HG03103 (cell line): ENCODE measurements around the gene SGO1.

ENCODE experiments used
- ATAC-seq: cut with Tn5 transposase; IDR thresholded peaks from one replicate; pipeline ENCODE4 v1.9.1; 2021; ENCODE audit warnings: low read depth; ENCODE audit not compliant: unreplicated experiment

The SGO1 gene

DNA sequence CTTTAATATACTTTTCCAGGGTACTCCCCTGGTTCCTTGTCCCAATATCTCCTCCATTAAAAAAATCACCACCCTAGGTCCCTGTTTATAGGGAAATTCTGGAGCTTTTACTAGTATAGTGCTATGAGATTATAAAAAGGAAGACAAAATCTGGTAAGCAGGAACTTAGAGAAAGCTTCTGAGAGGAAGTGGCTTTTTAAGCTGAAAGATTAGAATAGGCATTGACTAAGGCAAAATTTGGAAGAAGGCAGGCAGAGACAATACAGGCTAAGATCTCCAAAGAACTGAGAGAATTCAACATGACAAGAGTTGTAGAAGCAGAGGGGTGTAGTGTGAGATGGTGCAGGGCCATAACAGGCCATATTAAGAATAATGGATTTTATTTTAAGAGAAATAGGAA is 25.8 kb downstream of the SGO1 start:
- no peak for ATAC-seq

DNA sequence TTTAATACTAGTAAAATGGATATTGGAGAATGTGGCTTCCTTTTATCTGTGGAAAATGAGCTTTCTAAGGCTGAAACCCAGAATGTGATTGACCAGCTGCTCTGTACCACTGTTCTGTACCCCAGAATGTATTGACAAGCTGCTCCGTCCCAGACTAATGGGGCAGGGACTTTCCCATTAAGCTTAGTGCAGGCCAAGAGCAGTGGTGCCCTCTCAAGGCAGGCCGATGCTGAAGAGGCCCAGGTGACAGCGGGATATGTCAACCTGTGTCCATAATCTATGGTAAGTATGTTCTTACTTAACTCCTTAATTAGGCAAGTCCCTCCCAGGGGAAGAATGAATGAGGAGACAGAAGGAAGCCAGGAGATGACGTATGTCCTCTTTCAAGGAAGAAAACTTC is 31.1 kb downstream of the SGO1 start:
- no peak for ATAC-seq

DNA sequence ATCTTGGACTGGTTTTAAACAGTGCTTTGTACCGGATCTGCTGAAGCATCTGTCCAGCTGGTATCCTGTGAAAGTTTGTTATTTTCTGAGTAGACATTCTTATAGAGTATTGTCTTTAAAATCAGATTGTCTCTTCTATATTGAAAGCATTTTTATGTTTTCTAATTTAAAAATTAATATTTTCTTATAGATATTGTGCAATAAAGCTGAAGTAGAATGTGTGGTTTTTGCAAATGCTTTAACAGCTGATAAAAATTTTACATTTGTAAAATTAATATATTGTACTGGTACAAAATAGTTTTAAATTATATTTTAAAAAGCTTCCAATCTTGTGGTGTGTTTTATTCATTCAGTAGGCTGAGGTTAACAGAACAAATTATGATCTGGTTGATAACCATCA is 31.9 kb downstream of the SGO1 start:
- no peak for ATAC-seq

DNA sequence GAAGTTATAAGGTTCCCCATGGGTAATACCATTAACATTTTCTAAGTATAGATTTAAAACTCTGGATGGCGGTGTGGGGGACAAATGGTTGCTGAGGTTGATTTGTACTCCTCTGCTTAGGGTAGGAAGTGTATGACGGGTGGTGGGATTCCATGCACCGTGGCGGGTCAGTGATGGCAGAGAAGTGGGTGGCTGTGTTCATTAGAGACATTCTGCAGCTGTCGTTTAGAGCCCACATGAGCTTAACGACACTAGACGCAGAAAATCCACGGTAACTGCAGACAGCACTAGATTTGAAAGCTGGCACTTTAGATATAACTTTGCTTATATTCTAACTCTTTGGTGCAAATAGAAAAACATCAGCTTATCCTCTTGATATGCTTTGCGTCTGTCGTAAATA is 37.5 kb downstream of the SGO1 start:
- no peak for ATAC-seq

DNA sequence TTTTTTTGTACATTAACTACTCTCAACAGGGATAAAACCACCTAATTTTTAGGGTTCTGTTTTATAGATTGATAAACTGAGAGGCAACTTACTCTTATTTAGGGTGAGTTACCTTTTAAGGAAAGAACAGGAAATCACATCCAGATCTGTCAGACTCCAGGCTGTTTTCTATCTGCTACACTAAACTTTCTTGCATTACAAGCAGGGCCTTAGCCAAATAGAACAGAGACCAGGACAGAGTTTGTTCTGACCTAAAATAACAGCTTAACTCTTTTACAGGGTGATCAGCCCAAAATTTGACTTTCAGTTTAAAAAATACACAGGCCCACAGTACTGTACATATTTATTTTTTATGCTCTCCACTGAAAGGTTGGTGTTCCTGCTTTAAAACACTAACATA is 38.6 kb downstream of the SGO1 start:
- no peak for ATAC-seq

DNA sequence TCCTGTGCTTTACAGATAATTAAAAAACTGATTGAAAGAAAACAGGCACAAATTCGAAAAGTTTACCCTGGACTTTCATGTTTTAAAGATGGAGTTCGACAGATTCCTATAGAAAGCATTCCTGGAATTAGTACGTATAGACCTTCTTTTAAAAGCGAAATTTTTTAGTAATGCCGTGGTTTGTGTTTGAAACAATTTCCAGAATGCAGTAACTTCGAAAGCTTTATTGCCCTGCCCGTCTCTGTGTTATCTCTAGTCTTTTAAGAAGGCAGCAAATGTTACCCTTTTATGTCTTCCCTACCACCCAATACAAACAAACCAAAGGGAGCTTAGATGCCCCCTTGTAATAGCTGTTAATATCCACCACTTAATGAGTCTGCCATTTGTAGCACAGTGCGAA is 39.7 kb downstream of the SGO1 start:
- no peak for ATAC-seq

DNA sequence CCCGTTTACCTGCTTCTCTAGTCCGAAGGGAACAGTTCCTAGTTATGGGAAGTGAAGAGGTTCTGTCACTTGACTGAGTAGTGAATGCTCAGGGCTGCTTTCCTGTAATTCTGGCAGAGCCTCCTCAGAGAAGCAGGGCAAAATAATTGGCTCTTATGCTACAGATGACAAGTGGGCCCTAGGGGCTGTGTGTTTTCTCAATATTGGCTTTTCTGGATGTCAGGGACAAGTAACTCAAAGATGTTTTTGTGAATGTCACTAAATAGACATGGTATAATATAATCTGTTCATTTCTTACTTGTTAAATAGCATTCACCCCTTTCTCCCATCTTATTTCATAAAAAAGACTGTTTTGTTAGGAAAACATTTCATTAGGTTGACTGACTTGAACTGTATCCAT is 40.1 kb downstream of the SGO1 start:
- ATAC-seq: no peak

DNA sequence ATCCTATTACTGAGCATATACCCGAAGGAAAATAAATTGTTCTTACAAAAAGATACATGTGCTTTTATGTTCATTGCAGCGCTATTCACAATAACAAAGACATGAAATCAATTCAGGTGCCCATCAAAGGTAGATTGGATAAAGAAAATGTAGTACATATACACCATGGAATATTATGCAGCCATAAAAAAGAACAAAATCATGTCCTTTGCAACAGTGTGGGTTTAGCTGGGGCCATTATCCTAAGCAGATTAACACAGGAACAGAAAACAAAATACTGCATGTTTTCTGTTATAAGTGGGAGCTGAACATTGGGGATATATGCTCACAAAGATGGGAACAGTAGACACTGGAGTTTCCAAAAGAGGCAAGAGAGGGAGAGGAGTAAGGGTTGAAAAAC is 42.5 kb downstream of the SGO1 start:
- no peak for ATAC-seq

DNA sequence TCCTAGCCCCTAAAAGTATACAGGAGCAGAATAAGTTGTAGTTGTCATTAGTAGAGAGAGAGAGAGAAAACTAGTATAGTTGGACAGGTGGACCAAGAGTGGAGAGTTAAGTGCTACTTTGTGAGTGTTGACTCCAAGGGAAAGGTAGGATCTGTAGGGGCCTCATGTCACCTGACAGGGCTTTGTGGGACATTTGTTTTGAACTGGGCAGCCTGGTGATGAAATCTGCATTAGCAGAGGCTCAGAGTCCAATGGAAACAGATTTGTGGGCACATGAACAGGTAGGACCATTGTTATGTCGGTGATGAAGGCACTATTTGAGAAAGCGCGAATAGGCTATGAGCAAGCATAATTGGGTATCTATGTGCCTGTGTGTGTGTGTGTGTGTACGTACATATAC is 43.5 kb downstream of the SGO1 start:
- no peak for ATAC-seq

DNA sequence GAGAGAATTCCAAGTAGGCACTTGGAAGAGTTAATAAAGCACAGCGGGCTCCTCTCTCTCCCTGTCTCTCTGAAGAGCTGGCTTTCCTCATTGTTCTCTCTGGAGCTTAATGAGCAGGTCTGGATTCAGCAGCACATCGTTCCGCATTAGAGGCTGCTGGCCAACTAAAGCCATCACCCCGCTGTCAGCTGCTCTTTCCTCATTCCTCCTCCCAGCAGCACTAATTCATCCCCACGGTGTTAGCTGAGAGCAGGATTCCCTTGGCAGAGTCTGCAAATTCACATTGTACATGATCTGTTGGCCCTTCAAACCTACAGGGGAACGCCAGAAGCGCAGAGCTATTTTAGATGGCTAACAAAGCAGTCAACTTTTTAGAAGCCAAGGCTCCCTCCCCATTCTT is 44.2 kb downstream of the SGO1 start:
- no peak for ATAC-seq

DNA sequence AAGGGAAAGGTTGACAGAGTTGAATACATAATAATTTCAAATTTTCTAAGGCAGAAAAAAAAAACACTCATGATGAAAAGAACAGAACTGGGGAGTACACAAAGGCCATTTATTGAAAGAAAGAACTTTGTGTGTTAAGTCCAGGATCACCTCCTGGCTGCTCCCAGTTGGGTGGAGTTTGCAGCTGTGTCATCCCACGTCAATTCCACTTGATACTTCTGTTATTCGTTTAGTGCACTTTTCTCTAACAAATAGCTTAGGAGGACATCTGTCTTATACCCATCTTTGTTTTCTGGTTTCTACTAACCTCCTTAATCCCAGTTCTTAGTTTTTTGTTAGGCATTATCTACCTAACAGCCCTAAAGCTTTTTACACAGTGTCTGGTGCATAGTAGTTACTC is 44.7 kb downstream of the SGO1 start:
- ATAC-seq: no peak

DNA sequence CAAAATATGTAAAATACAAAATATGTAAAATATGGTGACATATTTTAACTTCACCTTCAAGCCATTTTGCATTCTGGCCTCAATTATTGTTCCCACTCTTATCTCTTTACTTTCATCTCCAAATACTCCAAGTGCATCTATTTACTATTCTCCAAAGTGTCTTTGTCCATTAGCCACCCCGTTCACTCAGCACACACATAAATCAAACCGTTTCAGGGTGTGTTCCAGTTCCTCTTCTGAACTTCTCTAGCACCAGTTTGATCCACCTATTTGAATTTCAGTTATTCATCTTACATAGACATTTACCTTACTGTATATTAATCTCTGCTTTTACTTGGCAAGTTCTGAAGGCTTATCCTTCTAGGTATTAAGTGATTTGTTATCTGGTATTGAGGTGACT is 45.1 kb downstream of the SGO1 start:
- ATAC-seq: no peak

DNA sequence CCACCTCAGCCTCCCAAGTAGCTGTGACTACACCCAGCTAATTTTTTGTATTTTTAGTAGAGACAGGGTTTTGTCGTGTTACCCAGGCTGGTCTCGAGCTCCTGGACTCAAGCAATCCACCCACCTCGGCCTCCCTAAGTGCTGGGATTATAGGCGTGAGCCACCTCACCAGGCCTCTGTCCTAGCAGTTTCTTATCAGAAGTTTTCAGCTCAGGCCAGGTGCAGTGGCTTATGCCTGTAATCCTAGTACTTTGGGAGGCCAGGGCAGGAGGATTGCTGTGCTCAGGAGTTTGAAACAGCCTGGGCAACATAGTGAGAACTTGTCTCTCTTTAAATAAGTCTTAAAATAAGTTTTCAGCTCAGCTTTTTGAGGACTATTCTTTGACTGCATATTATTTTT is 48.4 kb downstream of the SGO1 start:
- ATAC-seq: no peak

DNA sequence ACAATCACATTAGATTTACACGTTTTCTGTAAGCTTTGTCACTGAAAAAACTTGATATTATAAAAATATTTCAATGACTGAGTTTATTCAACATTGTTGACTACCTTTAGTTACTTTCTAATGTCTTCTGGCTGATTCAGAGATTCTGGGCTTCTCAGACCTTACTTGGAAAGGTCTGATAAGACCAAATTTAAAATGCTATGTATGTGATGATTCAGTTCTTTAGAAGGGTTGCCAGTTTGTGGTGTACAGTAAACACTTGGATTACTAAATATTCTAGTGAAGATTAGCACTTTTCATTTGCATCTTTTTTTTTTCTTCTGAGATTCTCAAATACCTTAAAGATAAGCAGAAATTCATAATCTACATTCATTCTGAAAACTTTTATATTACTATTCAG is 49.8 kb downstream of the SGO1 start:
- ATAC-seq: no peak

DNA sequence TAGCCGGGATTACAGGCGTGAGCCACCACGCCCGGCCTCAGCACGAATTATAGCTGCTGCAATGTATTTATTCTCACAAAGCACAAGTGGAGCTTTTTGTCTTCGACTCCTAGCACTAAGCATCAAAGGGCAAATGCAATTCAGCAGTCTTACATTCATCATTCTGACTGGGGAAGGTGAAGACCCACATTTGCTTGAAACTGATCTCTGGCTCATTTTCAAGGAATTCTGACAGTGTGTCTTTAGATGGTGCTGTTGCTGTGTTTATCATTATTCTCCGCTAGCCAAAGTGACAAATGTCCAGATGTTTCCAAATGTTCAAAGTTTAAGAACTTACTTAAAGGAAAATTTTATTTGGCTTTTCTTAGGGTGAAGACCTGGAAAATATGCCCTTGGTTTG is 55.9 kb downstream of the SGO1 start:
- no peak for ATAC-seq

DNA sequence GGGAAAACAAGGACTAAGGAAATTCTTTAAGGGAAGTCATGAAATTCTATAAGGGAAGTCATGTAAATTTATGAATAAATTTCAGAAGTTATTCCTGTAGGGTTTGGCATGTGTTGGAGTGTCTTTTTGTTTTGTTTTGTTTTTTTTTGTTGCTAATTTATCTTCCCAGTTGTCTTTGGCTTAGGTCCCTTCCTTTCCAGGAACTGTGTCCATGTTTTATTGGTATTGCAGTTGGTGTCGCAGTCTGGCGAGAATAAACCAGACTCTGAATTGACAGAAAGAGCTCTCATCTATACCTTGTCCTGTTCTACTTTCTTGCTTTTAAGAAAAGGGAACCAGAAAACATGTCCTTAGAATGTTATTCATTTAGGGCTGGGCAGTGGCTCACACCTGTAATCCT is 57.6 kb downstream of the SGO1 start:
- ATAC-seq: no peak

DNA sequence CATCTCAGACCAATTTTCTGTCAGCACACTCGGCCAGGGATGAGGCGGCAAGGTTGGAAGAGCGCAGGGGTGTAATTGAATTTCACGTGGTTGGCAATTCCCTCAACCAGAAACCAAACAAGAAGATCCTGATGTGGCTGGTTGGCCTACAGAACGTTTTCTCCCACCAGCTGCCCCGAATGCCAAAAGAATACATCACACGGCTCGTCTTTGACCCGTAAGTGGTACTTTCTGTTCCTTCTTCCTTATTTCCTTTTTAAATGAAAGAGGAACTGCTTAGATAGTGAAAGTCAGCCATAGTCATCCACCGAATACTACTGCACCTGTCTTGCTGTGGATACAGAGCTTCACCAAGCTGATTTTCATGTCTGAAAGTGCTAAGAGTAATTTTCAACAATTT is 60.1 kb downstream of the SGO1 start:
- ATAC-seq: peak; percentile 100

DNA sequence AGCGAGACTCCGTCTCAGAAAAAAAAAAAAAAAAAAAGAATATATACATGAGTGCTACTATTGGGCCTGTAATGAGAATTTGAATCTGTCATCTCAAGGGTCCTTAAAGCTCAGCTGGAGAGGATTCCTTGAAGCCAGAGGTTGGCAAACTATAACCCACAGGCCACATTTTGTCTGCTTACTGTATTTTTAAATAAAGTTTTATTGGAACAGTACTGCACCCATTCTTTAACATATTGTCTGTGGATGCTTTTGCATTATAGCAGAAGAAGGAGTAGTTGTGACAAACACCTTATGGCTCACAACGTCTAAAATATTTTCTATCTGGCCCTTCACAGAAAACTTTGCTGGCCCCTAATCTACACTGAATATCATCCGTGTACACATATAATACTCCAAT is 60.7 kb downstream of the SGO1 start:
- no peak for ATAC-seq

DNA sequence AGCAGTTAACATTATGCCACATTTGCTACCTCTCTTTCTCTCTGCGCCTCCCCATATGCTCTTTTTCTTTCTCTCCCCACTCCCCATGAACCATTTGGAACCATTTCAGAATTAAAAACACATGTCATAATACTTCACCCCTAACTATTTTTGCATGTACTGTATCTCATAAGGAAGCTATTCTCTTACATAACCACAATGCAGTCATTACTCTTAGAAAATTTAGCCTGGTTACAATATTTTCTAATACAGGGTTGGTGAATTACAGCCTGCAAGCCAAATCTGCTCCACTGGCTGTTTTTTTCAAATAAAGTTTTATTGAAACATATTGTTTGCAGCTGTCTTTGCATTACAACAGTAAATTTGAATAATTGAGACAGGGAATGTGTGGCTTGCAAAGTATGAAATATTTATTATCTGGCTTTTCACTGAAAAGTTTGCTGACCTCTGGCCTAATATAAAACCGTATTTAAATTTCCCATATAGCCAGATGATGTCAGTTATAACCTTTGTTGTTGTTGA is 62.8 kb downstream of the SGO1 start:
- ATAC-seq: no peak

DNA sequence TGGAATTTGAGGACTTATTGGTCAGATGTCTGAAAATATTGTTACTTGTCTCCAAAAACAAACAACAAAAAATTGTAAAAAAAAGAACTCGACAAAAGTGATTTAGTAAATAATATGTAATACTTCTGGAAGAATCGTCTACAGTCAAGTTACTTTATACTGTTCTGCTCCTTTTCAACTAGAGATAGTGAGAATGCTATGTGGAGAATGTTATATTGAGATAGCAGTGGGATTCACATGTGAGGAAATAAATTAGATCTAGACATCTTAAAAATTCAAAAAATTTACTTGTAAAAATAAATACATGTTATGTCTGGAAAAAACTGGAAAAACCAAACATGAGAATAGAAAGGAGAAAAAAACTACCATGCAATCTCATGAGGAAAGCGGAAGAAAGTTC is 64.9 kb downstream of the SGO1 start:
- no peak for ATAC-seq
